ENCODE data around the gene SPNS2.

DNA sequence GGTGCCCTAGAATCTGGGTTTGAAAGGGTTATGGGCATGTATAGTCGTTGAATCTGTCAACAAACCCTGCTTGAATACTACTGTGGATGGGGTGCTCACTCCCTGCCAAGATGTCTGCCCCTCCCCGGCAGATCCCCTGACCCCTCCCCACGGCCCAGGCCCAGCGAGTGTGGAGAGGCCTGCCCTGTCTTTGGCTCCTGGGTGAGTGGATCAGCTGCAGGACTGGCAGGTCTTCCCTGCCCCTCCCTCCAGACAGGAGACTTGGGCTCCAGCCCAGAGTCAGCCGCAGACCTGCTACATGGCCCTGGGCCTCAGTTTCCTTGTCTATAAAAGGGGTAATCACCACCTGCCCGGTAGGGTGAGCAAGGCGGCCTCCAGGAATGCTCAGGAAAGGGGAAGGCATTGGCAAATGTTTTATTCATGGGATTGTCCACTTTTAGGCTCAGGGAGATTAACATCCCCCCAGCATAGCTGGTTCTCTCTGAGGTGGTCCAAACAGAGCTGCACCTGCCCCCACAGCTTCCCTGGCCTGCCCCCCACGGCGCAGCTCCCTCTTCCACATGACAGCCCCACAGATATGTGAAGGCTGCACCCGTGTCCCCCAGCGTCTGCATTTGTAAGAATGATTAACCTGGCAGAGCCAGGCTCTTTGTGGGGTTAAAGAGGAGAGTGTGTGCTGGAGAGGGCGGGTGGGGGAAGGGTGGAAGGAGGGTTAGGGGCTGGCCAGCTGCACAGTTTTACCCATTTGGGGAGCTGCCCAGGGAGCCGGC is 18.5 kb upstream of the SPNS2 start:
- no peak for TF ChIP-seq EP300 (conservative IDR thresholded peaks at IDR 0.05; ENCODE audit: poor library complexity, severe bottlenecking)
- TF ChIP-seq, protein P1, sequence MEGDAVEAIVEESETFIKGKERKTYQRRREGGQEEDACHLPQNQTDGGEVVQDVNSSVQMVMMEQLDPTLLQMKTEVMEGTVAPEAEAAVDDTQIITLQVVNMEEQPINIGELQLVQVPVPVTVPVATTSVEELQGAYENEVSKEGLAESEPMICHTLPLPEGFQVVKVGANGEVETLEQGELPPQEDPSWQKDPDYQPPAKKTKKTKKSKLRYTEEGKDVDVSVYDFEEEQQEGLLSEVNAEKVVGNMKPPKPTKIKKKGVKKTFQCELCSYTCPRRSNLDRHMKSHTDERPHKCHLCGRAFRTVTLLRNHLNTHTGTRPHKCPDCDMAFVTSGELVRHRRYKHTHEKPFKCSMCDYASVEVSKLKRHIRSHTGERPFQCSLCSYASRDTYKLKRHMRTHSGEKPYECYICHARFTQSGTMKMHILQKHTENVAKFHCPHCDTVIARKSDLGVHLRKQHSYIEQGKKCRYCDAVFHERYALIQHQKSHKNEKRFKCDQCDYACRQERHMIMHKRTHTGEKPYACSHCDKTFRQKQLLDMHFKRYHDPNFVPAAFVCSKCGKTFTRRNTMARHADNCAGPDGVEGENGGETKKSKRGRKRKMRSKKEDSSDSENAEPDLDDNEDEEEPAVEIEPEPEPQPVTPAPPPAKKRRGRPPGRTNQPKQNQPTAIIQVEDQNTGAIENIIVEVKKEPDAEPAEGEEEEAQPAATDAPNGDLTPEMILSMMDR (IDR thresholded peaks at IDR 0.05; ENCODE audit: poor library complexity, severe bottlenecking), result no peak
- TF ChIP-seq TAF1 (IDR thresholded peaks at IDR 0.05; ENCODE audit: low read depth), result no peak
- TF ChIP-seq EZH2 (IDR thresholded peaks at IDR 0.05; ENCODE audit: borderline replicate concordance, insufficient read depth, low read length, poor library complexity, severe bottlenecking), result no peak
- no peak for TF ChIP-seq SMC3 (conservative IDR thresholded peaks at IDR 0.05; ENCODE audit: poor library complexity)
- no peak for TF ChIP-seq RAD21 (conservative IDR thresholded peaks at IDR 0.05)
